Activated CD8-positive, alpha-beta memory T cell treated with anti-CD3 and anti-CD28 coated beads, Interleukin-2, amount 10 ng/mL, durations not matched to agents 7 days and 5 days (primary cell): ENCODE measurements around the gene HABP4. TPM values are rescaled to one million over a fixed set of nuclear protein-coding genes. Genes with fewer than 3 reads are reported as not detected.

Source experiments
- ATAC-seq: fragments of 150-1000 bp; cut with Tn5 transposase; one replicate; pipeline ENCODE4 v1.10.0; 2021; ENCODE audit warnings: moderate library complexity
- CTCF ChIA-PET: fragments of 350-600 bp; sonication (Branson Sonifier 250); formaldehyde crosslinking; loops from one replicate; lab custom pipeline; 2021; ENCODE audit warnings: antibody characterized with exemption; lab: Charles Lee
- DNase-seq: peaks from one replicate; pipeline ENCODE4 v3.0.0-alpha.2; 2020
- H3K27ac Mint-ChIP-seq: one replicate; pipeline ENCODE4 v1.8.0; 2021; ENCODE audit warnings: mild to moderate bottlenecking, mixed read lengths
- H3K27me3 Mint-ChIP-seq: one replicate; pipeline ENCODE4 v1.8.0; 2021; ENCODE audit warnings: mixed read lengths
- H3K36me3 Mint-ChIP-seq: one replicate; pipeline ENCODE4 v1.8.0; 2021; ENCODE audit warnings: mild to moderate bottlenecking, mixed read lengths
- H3K4me1 Mint-ChIP-seq: one replicate; pipeline ENCODE4 v1.8.0; 2021; ENCODE audit warnings: mixed read lengths
- H3K4me3 Mint-ChIP-seq: one replicate; pipeline ENCODE4 v1.8.0; 2021; ENCODE audit warnings: mild to moderate bottlenecking, moderate library complexity, mixed read lengths
- H3K9me3 Mint-ChIP-seq: one replicate; pipeline ENCODE4 v1.8.0; 2022; ENCODE audit warnings: low read depth, mixed read lengths
- total RNA-seq, 2 experiments: library from RNA; stranded (reverse); gene quantifications; one replicate each; pipeline ENCODE4 v1.2.3, GENCODE V29; 2021

The HABP4 gene
- total RNA-seq, 2 experiments from 2014 or later, result 7.7 to 11.6 TPM

GRCh38 chr9:96464426-96464825 lies 14.5 kb downstream of the HABP4 start:
- Mint-ChIP-seq H3K9me3 (no peaks in the 10 kb centered on the region), H3K27me3 (no peaks in the 10 kb centered on the region), H3K36me3 (peaks cover 4% of the 10 kb centered on the region), H3K4me1 (peaks cover 2% of the 10 kb centered on the region), H3K27ac (no peak overlapping the region), H3K4me3 (no peak overlapping the region)
- ATAC-seq (no peak), DNase-seq (no peak)
- CTCF ChIA-PET, result no interaction called here

GRCh38 chr9:96467784-96468183 lies 17.8 kb downstream of the HABP4 start:
- CTCF ChIA-PET, result interaction anchor here (1.2 to 1.9 kb wide), 2 partner anchors 18 to 24 kb away, joined by 3 to 5 read pairs; partner anchors contain the start of gene HABP4
- no peaks in the 10 kb centered on the region for H3K27me3 Mint-ChIP-seq
- H3K36me3 Mint-ChIP-seq, result peaks cover 10% of the 10 kb centered on the region
- no peak for DNase-seq
- no peaks in the 10 kb centered on the region for H3K9me3 Mint-ChIP-seq
- no peak overlapping the region for H3K27ac Mint-ChIP-seq
- H3K4me1 Mint-ChIP-seq, result no peaks in the 10 kb centered on the region
- H3K4me3 Mint-ChIP-seq, result no peak overlapping the region
- no peak for ATAC-seq

- ATAC-seq (no peak), DNase-seq (no peak)
- Mint-ChIP-seq H3K27me3 (no peaks in the 10 kb centered on the region), H3K27ac (no peak overlapping the region), H3K36me3 (peaks cover 14% of the 10 kb centered on the region), H3K4me3 (no peak overlapping the region), H3K4me1 (peaks cover 22% of the 10 kb centered on the region), H3K9me3 (no peaks in the 10 kb centered on the region)
- CTCF ChIA-PET, result interaction anchor here (0.6 to 1.2 kb wide), 2 partner anchors 9 to 335 kb away, joined by 3 read pairs; no protein-coding TSS in a partner anchor
Measured at GRCh38 chr9:96476013-96476412, 26.0 kb downstream of the HABP4 start.

- DNase-seq, result no peak
- Mint-ChIP-seq H3K36me3 (peaks cover 11% of the 10 kb centered on the region), H3K4me1 (peaks cover 22% of the 10 kb centered on the region), H3K9me3 (no peaks in the 10 kb centered on the region), H3K27ac (peak overlapping the region; percentile 28), H3K4me3 (no peak overlapping the region), H3K27me3 (no peaks in the 10 kb centered on the region)
- peak; percentile 70 for ATAC-seq
- CTCF ChIA-PET, result interaction anchor here (1.1 to 1.2 kb wide), 2 partner anchors 10 to 179 kb away, joined by 3 read pairs; no protein-coding TSS in a partner anchor
Measured at GRCh38 chr9:96476591-96476990, 26.6 kb downstream of the HABP4 start.

DNA sequence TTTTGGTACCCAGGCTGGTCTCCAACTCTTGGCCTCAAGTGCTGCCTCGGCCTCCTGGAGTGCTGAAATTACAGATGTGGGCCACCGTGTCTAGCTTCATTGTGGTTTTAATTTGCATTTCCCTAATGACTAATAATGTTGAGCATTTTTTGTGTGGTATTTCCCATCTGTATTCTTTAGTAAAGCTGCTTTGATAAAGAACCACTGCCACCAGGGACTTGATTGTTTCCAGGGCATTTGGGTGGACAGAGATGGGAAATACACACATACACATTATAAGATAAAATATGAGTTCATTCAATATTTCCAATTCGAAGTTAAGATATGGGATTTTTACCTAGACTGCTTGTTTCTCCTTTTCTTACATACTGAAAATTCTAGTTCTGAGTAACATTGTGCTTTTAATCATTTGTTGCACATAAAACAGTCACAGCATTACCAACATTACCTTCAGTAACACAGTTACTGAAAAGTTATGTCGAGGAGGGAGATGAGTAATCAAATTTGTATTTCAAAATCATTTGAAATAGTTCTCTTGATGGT lies 28.9 kb downstream of the HABP4 start:
- DNase-seq (no peak), ATAC-seq (peak; percentile 63)
- Mint-ChIP-seq H3K4me3 (no peak overlapping the region), H3K27me3 (no peaks in the 10 kb centered on the region), H3K4me1 (peaks cover 32% of the 10 kb centered on the region), H3K9me3 (no peaks in the 10 kb centered on the region), H3K27ac (peak overlapping the region; percentile 80), H3K36me3 (peaks cover 15% of the 10 kb centered on the region)
- CTCF ChIA-PET, result interaction anchor here (0.8 kb wide), 1 partner anchor 163 kb away, joined by 3 read pairs; no protein-coding TSS in a partner anchor

GRCh38 chr9:96480736-96481135 lies 30.8 kb downstream of the HABP4 start:
- H3K9me3 Mint-ChIP-seq, result no peaks in the 10 kb centered on the region
- H3K4me1 Mint-ChIP-seq, result peaks cover 44% of the 10 kb centered on the region
- DNase-seq (no peak), ATAC-seq (no peak)
- CTCF ChIA-PET, result no interaction called here
- H3K36me3 Mint-ChIP-seq, result peaks cover 22% of the 10 kb centered on the region
- no peak overlapping the region for H3K27ac Mint-ChIP-seq
- no peak overlapping the region for H3K4me3 Mint-ChIP-seq
- no peaks in the 10 kb centered on the region for H3K27me3 Mint-ChIP-seq

DNA sequence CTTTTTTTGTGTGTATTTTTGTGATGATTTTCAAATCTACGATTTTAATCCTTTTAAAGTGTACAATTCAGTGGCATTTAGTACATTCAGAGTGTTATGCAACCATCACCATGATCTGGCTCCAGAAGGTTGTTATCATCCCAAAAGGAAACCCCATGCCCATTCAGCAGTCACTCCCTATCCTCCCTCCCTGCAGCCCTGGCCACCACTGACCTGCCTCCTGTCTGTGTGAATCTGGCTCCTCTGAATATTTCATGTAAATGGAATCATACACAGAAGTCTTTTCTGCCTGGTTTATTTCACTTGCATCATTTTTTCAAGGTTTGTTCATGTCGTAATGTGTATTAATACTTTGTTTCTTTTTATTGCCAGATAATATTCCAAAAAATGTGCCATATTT lies 32.5 kb downstream of the HABP4 start:
- Mint-ChIP-seq H3K36me3 (peaks cover 20% of the 10 kb centered on the region), H3K4me3 (no peak overlapping the region), H3K27ac (no peak overlapping the region), H3K4me1 (peaks cover 38% of the 10 kb centered on the region), H3K9me3 (no peaks in the 10 kb centered on the region), H3K27me3 (no peaks in the 10 kb centered on the region)
- CTCF ChIA-PET, result no interaction called here
- ATAC-seq, result no peak
- DNase-seq, result no peak

DNA sequence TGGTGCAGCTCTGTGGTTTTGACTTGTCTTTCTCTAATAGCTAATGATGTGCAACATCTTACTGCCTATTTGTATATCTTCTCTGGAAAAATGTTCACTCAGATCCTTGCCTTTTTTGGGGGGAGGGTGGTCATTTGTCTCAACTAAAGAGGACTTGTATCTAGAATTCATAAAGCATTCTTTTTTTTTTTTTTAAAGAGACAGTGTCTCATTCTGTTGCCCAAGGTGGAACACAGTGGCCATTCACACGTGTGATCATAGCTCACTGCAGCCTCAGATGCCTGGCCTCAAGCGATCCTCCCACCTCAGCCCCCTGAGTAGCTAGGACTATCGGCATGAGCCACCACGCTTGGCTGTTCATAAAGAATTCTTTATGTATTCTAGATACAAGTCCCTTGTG lies 33.2 kb downstream of the HABP4 start:
- no peak for DNase-seq
- Mint-ChIP-seq H3K27me3 (no peaks in the 10 kb centered on the region), H3K4me3 (no peak overlapping the region), H3K36me3 (peaks cover 20% of the 10 kb centered on the region), H3K27ac (no peak overlapping the region), H3K9me3 (no peaks in the 10 kb centered on the region), H3K4me1 (peaks cover 33% of the 10 kb centered on the region)
- CTCF ChIA-PET, result interaction anchor here (0.8 kb wide), 1 partner anchor 42 kb away, joined by 3 read pairs; no protein-coding TSS in a partner anchor
- no peak for ATAC-seq

GRCh38 chr9:96483733-96484390 lies 33.9 kb downstream of the HABP4 start:
- ATAC-seq (no peak), DNase-seq (no peak)
- H3K4me1 Mint-ChIP-seq, result peaks cover 27% of the 10 kb centered on the region
- H3K27ac Mint-ChIP-seq, result no peak overlapping the region
- H3K36me3 Mint-ChIP-seq, result peaks cover 22% of the 10 kb centered on the region
- no peaks in the 10 kb centered on the region for H3K27me3 Mint-ChIP-seq
- H3K9me3 Mint-ChIP-seq, result no peaks in the 10 kb centered on the region
- CTCF ChIA-PET, result interaction anchor here (0.8 kb wide), 1 partner anchor 42 kb away, joined by 3 read pairs; no protein-coding TSS in a partner anchor
- H3K4me3 Mint-ChIP-seq, result no peak overlapping the region

- Mint-ChIP-seq H3K9me3 (no peaks in the 10 kb centered on the region), H3K4me1 (peaks cover 24% of the 10 kb centered on the region), H3K4me3 (no peak overlapping the region), H3K27me3 (no peaks in the 10 kb centered on the region), H3K27ac (peak overlapping the region; percentile 24), H3K36me3 (peaks cover 24% of the 10 kb centered on the region)
- DNase-seq (no peak), ATAC-seq (peak; percentile 42)
- CTCF ChIA-PET, result no interaction called here
Measured at GRCh38 chr9:96484521-96484931, 34.6 kb downstream of the HABP4 start.

DNA sequence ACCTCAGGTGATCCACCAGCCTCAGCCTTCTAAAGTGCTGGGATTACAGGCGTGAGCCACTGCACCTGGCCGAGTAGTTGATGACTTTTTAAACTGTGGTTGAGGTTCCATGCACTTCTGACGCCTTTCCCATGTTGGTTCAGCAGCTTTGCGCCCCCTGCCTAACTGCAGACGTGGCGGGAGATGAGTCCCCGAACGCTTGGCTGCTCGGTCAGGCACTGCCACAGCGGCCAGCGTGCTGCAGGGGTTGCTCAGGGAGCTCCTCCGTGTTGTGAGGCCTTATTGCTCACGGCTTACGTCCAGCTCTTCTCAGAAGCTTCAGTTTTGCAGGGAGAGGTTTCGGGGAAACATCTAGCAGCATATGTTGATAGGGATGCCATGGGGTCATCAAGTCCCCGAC lies 35.3 kb downstream of the HABP4 start:
- H3K27me3 Mint-ChIP-seq, result no peaks in the 10 kb centered on the region
- H3K36me3 Mint-ChIP-seq, result peaks cover 24% of the 10 kb centered on the region
- no peak overlapping the region for H3K27ac Mint-ChIP-seq
- CTCF ChIA-PET, result no interaction called here
- no peak overlapping the region for H3K4me3 Mint-ChIP-seq
- H3K4me1 Mint-ChIP-seq, result peaks cover 22% of the 10 kb centered on the region
- DNase-seq (no peak), ATAC-seq (no peak)
- no peaks in the 10 kb centered on the region for H3K9me3 Mint-ChIP-seq

DNA sequence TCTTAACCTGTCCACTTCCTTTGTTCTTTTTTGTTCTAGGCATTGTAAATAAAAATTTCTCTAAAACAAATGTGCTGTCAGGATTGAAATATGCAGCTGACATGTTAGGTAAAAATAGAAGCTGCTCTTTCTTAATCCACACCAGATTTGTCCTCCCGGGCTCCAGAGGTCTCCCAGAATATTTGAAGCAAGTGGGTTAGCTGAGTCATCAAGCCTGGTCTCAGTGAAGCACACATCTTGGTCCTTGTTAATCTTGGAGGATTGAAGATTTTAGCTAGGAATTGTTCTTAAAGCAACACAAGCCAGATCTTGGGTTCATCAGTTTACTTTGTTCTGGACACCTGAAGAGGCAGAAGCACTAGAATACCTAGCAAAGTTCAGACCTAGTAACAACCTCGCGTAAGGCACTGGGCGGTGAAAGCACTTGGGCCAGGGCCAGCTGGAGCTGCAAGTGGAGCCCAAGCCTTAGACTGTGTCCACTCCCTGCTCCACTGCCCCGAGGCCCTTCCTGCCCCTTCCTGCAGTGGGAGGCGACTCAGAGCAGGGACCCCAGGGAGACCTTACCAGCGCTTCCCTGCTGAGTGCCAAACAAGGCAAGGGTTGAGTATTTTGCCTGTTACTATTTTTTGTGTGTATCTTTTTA lies 36.5 kb downstream of the HABP4 start:
- CTCF ChIA-PET, result no interaction called here
- Mint-ChIP-seq H3K4me1 (peaks cover 22% of the 10 kb centered on the region), H3K27ac (no peak overlapping the region), H3K36me3 (peaks cover 20% of the 10 kb centered on the region), H3K27me3 (no peaks in the 10 kb centered on the region), H3K4me3 (no peak overlapping the region), H3K9me3 (no peaks in the 10 kb centered on the region)
- no peak for DNase-seq
- ATAC-seq, result no peak

DNA sequence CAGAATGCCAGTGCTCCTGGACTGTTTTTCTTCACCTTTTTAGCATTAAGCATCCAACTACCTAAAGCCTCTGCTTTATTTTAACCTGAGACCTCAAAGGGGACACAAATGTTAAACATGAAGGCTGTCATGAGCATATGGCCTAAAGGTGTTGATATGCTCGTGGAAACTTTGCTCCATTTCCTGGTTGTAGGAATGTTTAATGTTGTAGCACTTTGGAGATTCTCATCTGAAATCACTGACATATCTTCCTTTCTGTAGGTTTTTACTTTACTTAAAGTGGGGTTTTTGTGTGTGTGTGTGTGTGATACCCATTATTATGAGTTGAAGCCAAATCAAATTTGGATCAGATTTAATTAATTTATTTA lies 37.0 kb downstream of the HABP4 start:
- CTCF ChIA-PET, result no interaction called here
- ATAC-seq (no peak), DNase-seq (no peak)
- peaks cover 20% of the 10 kb centered on the region for H3K36me3 Mint-ChIP-seq
- no peaks in the 10 kb centered on the region for H3K9me3 Mint-ChIP-seq
- no peak overlapping the region for H3K27ac Mint-ChIP-seq
- H3K27me3 Mint-ChIP-seq, result no peaks in the 10 kb centered on the region
- H3K4me3 Mint-ChIP-seq, result no peak overlapping the region
- peaks cover 24% of the 10 kb centered on the region for H3K4me1 Mint-ChIP-seq

GRCh38 chr9:96487949-96488348 lies 38.0 kb downstream of the HABP4 start:
- Mint-ChIP-seq H3K36me3 (peaks cover 20% of the 10 kb centered on the region), H3K27ac (no peak overlapping the region), H3K4me1 (peaks cover 20% of the 10 kb centered on the region), H3K9me3 (no peaks in the 10 kb centered on the region), H3K27me3 (no peaks in the 10 kb centered on the region), H3K4me3 (no peak overlapping the region)
- CTCF ChIA-PET, result no interaction called here
- DNase-seq (no peak), ATAC-seq (no peak)
